Measurements from ENCODE around the gene KRTAP10-9. TPM values are rescaled to one million over a fixed set of nuclear protein-coding genes. Genes with fewer than 3 reads are reported as not detected.

KRTAP10-9 gene
- total and polyA plus RNA-seq, 2 of the 8 experiments (the other 6 are each of a cell fraction or from before 2014, with no cell fraction given) = not detected

DNA sequence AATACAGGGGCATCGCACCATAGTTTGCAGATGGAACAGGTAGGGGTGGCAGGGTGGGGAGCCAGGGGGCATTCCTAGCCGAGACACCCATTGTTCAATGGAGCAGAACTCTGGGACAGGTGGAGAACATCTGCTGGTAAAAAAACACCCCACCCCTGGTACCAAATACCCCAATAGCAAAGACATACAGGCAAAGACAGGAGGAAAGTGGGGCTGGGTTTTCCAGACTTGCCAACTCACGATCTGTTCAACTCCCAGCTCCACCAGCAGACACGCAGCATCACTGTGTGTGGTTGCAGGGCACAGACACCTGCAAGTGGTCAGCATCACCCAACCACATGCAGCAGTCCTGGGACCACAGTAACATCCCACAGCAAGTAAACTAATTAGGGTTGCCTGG lies 15.3 kb upstream of the KRTAP10-9 start:
- Histone ChIP-seq H3K79me2 (ENCODE audit: control insufficient read depth in 1 of 2, insufficient read depth in 2 of 2, low read length in 2 of 2) (no peaks in the 10 kb centered on the region), H2BK5ac (ENCODE audit: low read depth, low read length) (no peak overlapping the region), H2AFZ (ENCODE audit: low read length) (no peak overlapping the region), H3K9ac (replicated peaks in 1 of 4; ENCODE audit: extremely low read depth in 1 of 4, low read depth in 3 of 4, low read length in 3 of 4) (no peak overlapping the region), H3K27ac (ENCODE audit: low read depth, low read length) (no peak overlapping the region), H3K27me3 (replicated peaks in 1 of 4; ENCODE audit: control insufficient read depth in 3 of 4, extremely low read depth in 1 of 4, insufficient read depth in 3 of 4, low read length in 3 of 4) (no peaks in the 10 kb centered on the region), H3K9me3 (ENCODE audit: insufficient read depth in 2 of 2, low read depth in 1 of 2, low read length in 1 of 2) (peaks cover 19 to 22% of the 10 kb centered on the region in 2 experiments), H2BK120ac (replicated peaks; ENCODE audit: low read depth, low read length) (no peak overlapping the region), H4K20me1 (replicated peaks in 1 of 2; ENCODE audit: control insufficient read depth in 1 of 2, insufficient read depth in 2 of 2, low read length in 2 of 2) (peaks cover 0 to 1% of the 10 kb centered on the region in 2 experiments), H3K4me3 (ENCODE audit: extremely low read depth in 1 of 4, insufficient read depth in 2 of 4, low read depth in 3 of 4, low read length in 4 of 4) (no peak overlapping the region), H2BK12ac (ENCODE audit: low read depth, low read length) (no peak overlapping the region), H3K14ac (ENCODE audit: insufficient read length) (no peak overlapping the region), H3K23ac (ENCODE audit: insufficient read length) (no peak overlapping the region), H2BK20ac (ENCODE audit: low read length) (no peak overlapping the region), H4K5ac (ENCODE audit: insufficient read length, low read depth, low read length) (no peak overlapping the region), H3K56ac (replicated peaks; ENCODE audit: insufficient read length, low read depth, low read length) (no peak overlapping the region), H2AK5ac (ENCODE audit: low read depth, low read length) (no peak overlapping the region; the same call in 1 of the 2 replicates), H3K4me2 (ENCODE audit: insufficient read depth in 1 of 2, low read depth in 2 of 2, low read length in 2 of 2) (no peak overlapping the region), H3K18ac (ENCODE audit: extremely low read depth, low read length) (no peak overlapping the region), H3K23me2 (ENCODE audit: low read depth, low read length) (no peaks in the 10 kb centered on the region), H3K79me1 (ENCODE audit: low read depth, low read length) (no peaks in the 10 kb centered on the region), H3K4ac (replicated peaks; ENCODE audit: insufficient read length, low read depth, low read length) (no peak overlapping the region), H3K4me1 (replicated peaks in 1 of 4; ENCODE audit: control insufficient read depth in 3 of 4, insufficient read depth in 4 of 4, low read length in 3 of 4) (peaks cover 0 to 6% (median 1%) of the 10 kb centered on the region in 4 experiments; a peak in 3 of 7 replicates), H2BK15ac (ENCODE audit: low read length) (no peak overlapping the region), H4K8ac (ENCODE audit: extremely low read depth, insufficient read depth, low read length) (no peak overlapping the region), H4K91ac (replicated peaks; ENCODE audit: insufficient read length, low read length) (no peak overlapping the region), H3K36me3 (ENCODE audit: control insufficient read depth in 2 of 4, insufficient read depth in 4 of 4, low read length in 3 of 4) (no peaks in the 10 kb centered on the region; a peak in 1 of 8 replicates)
- POLR2A ChIA-PET (ENCODE audit: partially characterized antibody) = interaction anchor here (0.7 kb wide), 1 partner anchor 264 kb away, joined by 3 read pairs; no protein-coding TSS in a partner anchor
- FAIRE-seq = no peak
- WGBS, 2 experiments (ENCODE audit: extremely low coverage in 1 of 2, insufficient coverage in 1 of 2, insufficient read length in 1 of 2, insufficient replicate concordance in 2 of 2, low coverage in 1 of 2, low lambda C conversion rate in 2 of 2, missing lambda C conversion rate in 1 of 2) = 92% methylated on average over 4 of the region's 4 CpGs; no CpG with 5 or more reads in 1 of the 2 experiments
- CTCF ChIA-PET (ENCODE audit: partially characterized antibody) = interaction anchor here (1.5 kb wide), 1 partner anchor 85 kb away, joined by 3 read pairs; the partner anchor contains the start of gene KRTAP10-12
- DNase-seq (ENCODE audit: low read depth in 1 of 2, low spot score in 2 of 2) = no peak
- TF ChIP-seq JUND (IDR thresholded peaks at IDR 0.05; ENCODE audit: low read length) (no peak), EZH2 (IDR thresholded peaks at IDR 0.05; ENCODE audit: low read depth, low read length, severe bottlenecking) (no peak), KDM4A (IDR thresholded peaks at IDR 0.05; ENCODE audit: low read depth, low read length, severe bottlenecking) (no peak), SAP30 (IDR thresholded peaks at IDR 0.05; ENCODE audit: insufficient read depth, insufficient replicate concordance, low read length) (no peak), TCF12 (IDR thresholded peaks at IDR 0.05; ENCODE audit: low read depth, low read length) (no peak), ZNF274 (IDR thresholded peaks at IDR 0.05; ENCODE audit: borderline replicate concordance, extremely low read depth, low read length) (no peak), EP300 (IDR thresholded peaks at IDR 0.05; ENCODE audit: borderline replicate concordance in 1 of 2, low read depth in 2 of 2, low read length in 2 of 2) (no peak), EGR1 (IDR thresholded peaks at IDR 0.05; ENCODE audit: borderline replicate concordance, low read depth, low read length) (no peak), HDAC2 (IDR thresholded peaks at IDR 0.05; ENCODE audit: borderline replicate concordance in 1 of 2, low read depth in 2 of 2, low read length in 2 of 2) (no peak), SIX5 (IDR thresholded peaks at IDR 0.05; ENCODE audit: low read depth, low read length) (no peak), RAD21 (IDR thresholded peaks at IDR 0.05 in 1 of 2, conservative IDR thresholded peaks at IDR 0.05 in 1 of 2; ENCODE audit: low read depth in 2 of 2, low read length in 2 of 2) (no peak)
- TF ChIP-seq, protein P1, sequence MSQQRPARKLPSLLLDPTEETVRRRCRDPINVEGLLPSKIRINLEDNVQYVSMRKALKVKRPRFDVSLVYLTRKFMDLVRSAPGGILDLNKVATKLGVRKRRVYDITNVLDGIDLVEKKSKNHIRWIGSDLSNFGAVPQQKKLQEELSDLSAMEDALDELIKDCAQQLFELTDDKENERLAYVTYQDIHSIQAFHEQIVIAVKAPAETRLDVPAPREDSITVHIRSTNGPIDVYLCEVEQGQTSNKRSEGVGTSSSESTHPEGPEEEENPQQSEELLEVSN (IDR thresholded peaks at IDR 0.05) = no peak

Measured in H1 (cell line).